Fibroblast of villous mesenchyme (primary cell): ENCODE results near the gene RRP8. TPM values are rescaled to one million over a fixed set of nuclear protein-coding genes. Genes with fewer than 3 reads are reported as not detected.

ENCODE experiments used
- DNase-seq: peaks from one replicate; pipeline ENCODE4 v3.0.0-alpha.2; 2010; ENCODE audit warnings: low read depth
- H3K4me3 ChIP-seq: 2 replicates; pipeline ENCODE4 v1.5.1; 2011; ENCODE audit warnings: low read depth, mild to moderate bottlenecking, low read length
- total RNA-seq: library from RNA; depleted of rRNA; stranded (reverse); fragments of >200 nt; gene quantifications from 2 replicates; pipeline ENCODE4 v1.2.3, GENCODE V29; 2012
- TF ChIP-seq, protein P1 (sequence below): IDR thresholded peaks from 2 replicates; pipeline ENCODE4 v1.5.1; 2012; ENCODE audit warnings: low read depth, mild to moderate bottlenecking, low read length; ENCODE audit not compliant: insufficient read depth

The RRP8 gene
- total RNA-seq, 1 donor: 13.4 TPM

DNA sequence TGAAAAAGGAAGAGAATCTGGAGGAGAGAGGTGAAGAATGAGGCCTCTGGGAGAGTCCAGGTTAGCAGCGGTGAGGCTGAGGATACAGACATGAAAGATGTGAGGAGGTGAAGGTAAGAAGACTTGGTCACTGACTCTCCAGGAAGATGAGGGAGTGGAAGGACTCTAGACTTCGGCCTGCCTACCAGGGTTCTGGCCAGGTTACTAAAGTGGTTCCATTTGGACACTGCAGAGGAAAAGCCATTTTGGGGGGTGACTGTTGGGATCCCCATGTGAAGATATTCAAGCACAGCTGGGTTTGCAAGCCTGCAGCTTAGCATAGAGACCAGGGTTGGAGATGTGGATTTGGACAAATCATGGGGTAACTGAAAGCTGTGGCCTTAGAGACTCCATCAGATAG is 44.4 kb upstream of the RRP8 start:
- no peak for DNase-seq
- TF ChIP-seq, protein P1, sequence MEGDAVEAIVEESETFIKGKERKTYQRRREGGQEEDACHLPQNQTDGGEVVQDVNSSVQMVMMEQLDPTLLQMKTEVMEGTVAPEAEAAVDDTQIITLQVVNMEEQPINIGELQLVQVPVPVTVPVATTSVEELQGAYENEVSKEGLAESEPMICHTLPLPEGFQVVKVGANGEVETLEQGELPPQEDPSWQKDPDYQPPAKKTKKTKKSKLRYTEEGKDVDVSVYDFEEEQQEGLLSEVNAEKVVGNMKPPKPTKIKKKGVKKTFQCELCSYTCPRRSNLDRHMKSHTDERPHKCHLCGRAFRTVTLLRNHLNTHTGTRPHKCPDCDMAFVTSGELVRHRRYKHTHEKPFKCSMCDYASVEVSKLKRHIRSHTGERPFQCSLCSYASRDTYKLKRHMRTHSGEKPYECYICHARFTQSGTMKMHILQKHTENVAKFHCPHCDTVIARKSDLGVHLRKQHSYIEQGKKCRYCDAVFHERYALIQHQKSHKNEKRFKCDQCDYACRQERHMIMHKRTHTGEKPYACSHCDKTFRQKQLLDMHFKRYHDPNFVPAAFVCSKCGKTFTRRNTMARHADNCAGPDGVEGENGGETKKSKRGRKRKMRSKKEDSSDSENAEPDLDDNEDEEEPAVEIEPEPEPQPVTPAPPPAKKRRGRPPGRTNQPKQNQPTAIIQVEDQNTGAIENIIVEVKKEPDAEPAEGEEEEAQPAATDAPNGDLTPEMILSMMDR: no peak

DNA sequence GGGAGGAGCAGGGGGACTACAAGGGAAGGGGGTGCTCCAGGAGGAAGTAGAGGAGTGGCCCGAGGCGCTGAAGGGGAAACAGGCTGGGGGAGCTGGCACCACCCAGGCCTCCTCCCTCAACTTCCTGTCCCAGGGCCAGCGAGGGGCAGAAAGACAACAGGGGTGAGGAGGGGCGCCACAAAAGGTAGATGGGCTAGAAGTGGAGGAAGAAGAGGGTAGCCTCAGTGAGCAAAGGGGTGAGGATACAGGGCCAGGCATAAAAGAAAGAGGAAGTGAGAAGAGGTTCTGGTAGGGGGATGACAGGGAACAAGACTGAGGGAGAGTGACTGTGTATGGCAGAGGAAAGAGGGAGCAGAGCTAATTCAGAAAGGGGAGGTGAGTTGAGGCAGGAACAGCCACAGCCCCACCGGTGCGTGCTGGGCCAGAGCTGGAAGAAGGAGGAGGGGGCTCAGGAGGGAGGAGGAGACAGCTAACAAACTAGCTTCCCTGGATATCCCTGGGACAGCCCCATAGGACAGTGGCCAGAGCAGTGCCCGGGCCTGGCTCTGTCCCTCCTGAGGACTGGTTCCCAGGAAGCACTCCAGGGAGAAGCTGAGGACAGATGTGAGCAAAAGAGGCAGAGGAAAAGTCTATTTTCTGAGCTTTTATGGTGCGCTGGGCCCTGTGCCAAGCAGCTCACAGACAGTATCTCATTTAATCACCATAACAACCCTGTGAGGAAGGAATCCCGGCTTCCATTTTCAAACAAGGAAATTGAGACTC is 43.7 kb upstream of the RRP8 start:
- no peak overlapping the region for H3K4me3 ChIP-seq
- TF ChIP-seq, protein P1: no peak
- DNase-seq: peak; percentile 73

More for the DNA sequence above, 44.4 kb upstream of the RRP8 start:
- H3K4me3 ChIP-seq: no peak overlapping the region

DNA sequence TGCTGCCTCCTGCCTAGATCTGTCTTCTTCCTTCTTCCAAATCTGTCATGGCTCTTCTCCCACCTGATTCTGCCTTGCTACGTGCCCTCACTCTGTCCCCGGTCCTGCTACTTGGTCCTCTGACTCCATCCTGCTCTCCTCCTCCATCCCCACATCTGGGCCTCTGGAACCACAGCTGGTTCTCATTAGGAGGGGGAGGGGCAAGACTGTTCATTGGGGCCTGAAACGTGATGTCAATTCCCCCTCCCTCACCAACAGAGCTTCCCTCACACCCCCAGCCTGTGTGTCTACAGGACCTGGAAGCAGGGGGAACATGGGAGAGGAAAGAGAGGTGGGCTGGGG is 43.1 kb upstream of the RRP8 start:
- peak; percentile 76 for DNase-seq
- peak overlapping the region; percentile 41 for H3K4me3 ChIP-seq
- TF ChIP-seq, protein P1: no peak

DNA sequence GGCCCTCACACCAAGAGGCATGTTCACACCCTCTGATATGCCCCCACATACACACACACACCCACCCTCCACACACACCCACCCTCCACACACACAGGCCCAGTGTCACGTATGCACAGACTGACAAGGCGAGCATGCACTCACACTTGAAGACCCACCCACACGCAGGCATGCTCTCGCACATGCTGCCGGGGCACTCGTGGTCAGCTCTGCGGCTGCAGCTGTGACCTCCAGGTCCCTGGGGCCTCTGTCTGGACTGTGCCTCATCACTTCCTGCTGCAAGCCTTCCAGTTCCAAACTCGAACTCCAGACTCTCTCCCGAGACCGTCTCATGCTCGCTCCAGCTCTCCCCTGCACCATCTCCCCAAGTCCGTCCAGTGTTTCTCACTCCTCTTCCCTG is 42.7 kb upstream of the RRP8 start:
- peak overlapping the region; percentile 41 for H3K4me3 ChIP-seq
- TF ChIP-seq, protein P1: no peak
- DNase-seq: peak; percentile 87

DNA sequence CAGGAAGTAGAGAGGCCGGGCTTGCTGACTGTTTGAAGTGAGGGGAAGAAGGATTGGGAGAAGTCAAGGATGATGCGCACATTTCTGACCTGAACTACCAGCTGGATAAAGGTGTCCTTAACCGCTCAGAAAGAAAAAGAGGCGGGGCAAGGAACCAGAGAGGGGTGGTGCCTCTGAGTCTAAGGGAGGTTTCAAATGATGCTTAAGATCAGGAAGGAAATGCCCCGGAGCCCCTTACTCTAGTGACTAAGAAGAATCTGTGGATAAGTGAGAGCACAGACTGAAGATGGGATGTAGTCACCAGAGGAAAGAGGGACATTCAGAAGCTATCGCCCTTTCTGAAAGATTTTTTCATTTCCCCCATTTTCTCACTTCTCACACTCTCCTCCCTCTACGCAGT is 39.5 kb upstream of the RRP8 start:
- TF ChIP-seq, protein P1: no peak
- no peak overlapping the region for H3K4me3 ChIP-seq
- no peak for DNase-seq

DNA sequence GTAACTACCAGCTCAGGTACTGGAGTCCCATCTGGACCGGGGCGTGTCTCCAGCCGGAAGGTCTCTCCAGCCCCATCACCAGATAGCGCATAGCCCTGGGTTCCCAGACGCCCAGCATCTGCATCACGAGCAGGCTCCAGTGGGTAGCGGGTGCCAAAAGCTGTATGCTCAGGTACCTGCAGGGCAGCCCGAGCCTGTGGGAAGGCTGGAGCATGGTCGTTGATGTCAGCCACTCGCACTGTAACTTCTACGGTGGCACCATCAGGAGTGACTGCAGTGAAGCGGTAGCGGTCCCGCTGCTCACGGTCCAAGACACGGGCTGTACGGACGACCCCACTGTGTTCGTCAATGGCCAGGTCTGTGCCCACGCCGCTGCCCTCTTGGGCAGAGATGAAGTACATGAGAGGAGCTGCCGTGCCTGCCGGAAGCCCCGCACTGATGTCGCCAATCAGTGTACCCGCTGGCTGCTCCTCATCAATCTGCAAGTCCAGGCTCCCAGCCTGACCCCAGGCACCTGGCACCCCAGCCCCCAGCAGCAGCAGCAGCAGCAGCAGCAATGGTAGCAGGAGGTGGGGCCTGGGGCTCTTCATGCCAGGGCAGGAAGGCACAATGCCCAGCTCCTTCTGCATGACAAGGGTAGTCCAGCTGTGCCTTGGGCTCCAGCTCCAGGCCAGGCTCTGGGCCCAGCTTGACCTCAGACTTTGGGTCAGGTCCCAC is 37.7 kb upstream of the RRP8 start:
- TF ChIP-seq, protein P1: no peak
- no peak for DNase-seq
- H3K4me3 ChIP-seq: no peak overlapping the region
